Activated CD8-positive, alpha-beta memory T cell treated with anti-CD3 and anti-CD28 coated beads for 4 hours (primary cell): Measurements from ENCODE around the gene OR4P4.

Source experiments
- DNase-seq, 2 donors: peaks; one replicate each; pipeline ENCODE4 v3.0.0-alpha.2; 2020; ENCODE audit warnings: low read depth in 2 of 2

OR4P4 gene

GRCh38 chr11:55634813-55635212 is at the start of gene OR4P4:
Gene OR4P4 (plus strand): TSS chr11:55635113.
- no peak for DNase-seq

DNA sequence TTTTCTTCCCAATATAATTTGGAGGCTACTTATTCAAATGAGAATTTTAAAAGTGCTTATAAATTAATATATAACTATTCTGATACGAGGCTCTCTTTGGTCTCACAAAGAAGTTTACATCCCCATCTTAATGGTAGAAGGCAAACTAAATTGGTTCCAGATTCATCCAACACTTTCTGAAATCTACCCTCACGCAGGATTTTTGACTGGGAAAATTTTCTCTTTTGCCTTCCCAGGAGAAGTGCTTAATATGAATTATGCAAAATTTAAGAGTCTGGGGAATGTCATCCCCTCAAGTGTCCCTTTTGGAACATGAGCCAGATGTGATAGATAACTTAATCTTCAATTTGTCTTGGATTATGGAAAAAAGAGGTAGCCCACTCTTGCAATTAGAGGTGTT is 27.4 kb upstream of the OR4P4 start, which contains the start of gene OR4C11:
TSS of gene OR4C11 (minus strand) at position 101 of the 400 bp plus-strand sequence. CDS start 3,272 bp downstream, outside the sequence.
- no peak for DNase-seq

DNA sequence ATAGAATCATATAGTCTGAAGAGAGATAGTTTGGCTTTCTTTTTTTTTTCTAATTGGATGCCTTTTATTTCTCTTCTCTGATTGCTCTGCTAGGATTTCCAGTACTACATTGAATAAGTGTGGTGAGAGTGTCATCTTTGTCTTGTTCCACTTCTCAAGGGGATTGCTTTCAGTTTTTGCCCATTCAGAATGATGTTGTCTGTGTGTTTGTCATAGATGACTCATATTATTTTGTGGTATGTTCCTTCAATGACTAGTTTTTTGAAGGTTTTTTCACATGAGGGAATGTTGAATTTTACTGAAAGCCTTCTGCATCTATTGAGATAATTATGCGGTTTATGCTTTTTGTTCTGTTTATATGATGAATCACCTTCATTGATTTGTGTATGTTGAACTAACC is 10.4 kb upstream of the OR4P4 start:
- no peak for DNase-seq

DNA sequence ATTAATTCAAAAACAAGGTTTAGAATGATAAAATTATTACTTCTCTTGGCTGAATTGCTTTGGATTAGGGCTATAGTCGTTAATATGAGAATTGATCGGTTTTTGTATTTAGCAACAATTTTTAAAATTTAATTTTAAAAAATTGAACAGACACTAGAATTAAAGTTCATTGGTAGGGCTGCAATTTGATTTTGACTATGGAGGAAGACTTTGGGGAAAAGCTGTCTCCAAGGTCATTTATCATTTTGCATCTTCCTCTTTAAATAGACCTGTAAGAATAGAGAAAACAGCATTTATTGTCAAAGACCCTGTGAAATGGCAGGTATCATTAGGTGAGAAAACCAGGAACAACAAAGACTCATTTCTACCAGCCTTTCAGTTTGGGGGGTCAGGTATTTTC is 13.1 kb downstream of the OR4P4 start, which contains the start of gene OR4S2:
TSS of gene OR4S2 (plus strand) at position 301 of the 400 bp plus-strand sequence. CDS start 2,577 bp downstream, outside the sequence.
- DNase-seq: no peak

GRCh38 chr11:55652560-55652959 is 17.6 kb downstream of the OR4P4 start:
- no peak for DNase-seq

GRCh38 chr11:55655096-55655495 is 20.2 kb downstream of the OR4P4 start:
- DNase-seq: no peak

GRCh38 chr11:55658031-55658573 is 23.2 kb downstream of the OR4P4 start:
- no peak for DNase-seq

- no peak for DNase-seq
Measured at GRCh38 chr11:55658608-55659007, 23.7 kb downstream of the OR4P4 start.

- no peak for DNase-seq
Measured at GRCh38 chr11:55661901-55662300, 27.0 kb downstream of the OR4P4 start, which contains the start of gene OR4C6. Gene OR4C6 (plus strand): TSS chr11:55662201. CDS start chr11:55665167, 2,966 bp downstream.

DNA sequence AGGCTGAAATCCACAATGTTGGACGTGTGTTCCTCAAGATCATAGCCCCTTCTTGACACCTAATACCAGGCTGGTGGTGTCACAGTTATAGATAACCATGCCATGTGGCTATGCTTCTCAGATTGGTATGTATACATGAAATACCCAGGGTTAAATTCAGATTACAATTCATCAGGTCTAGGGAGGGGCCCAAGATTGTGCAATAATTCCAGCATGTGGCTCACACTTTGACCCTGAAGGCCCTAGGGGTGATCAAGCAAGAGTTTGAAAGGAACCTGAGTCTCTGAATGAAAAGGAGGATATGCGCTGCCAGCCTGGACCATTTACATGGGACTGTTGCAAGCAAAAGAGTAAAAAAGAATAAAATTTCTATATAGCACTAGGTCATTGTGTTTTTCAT is 34.5 kb downstream of the OR4P4 start:
- DNase-seq: no peak

DNA sequence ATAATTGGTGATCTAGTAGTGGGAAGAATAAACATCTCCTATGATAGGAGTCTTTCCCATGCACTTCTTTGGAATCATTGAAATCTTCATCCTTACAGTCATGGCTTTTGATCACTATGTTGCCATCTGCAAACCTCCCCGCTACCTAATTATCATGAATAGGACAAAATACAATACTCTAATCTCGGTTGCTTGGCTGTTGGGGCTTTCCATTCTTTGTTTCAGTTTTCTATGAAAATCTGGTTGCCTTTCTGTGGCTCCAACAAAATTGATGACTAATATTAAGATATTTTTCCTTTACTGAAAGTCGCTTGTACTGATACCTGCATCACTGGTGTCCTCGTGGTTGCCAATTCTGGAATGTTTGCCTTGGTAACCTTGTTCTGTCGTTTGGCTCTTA is 38.9 kb downstream of the OR4P4 start:
- DNase-seq: no peak
